Testis (tissue), 3 donors: ENCODE data around the gene PEAK3. TPM values are rescaled to one million over a fixed set of nuclear protein-coding genes. Genes with fewer than 3 reads are reported as not detected.

ENCODE experiments used
- DNase-seq: peaks from one replicate; pipeline ENCODE4 v3.0.0-alpha.2; 2019
- H3K27ac ChIP-seq, 2 donors: fragments of 200-600 bp; sonication (generic); one replicate each; pipeline ENCODE4 v1.5.1; 2019
- H3K27me3 ChIP-seq: fragments of 200-600 bp; sonication (generic); one replicate; pipeline ENCODE4 v1.5.1; 2019
- H3K36me3 ChIP-seq: fragments of 200-600 bp; sonication (generic); one replicate; pipeline ENCODE4 v1.5.1; 2017; ENCODE audit warnings: low read depth; ENCODE audit errors: missing control alignments
- H3K4me1 ChIP-seq: fragments of 200-600 bp; sonication (generic); one replicate; pipeline ENCODE4 v1.5.1; 2019
- H3K4me3 ChIP-seq, 2 donors: fragments of 200-600 bp; sonication (generic); one replicate each; pipeline ENCODE4 v1.5.1; 2017 to 2019
- H3K9me3 ChIP-seq: fragments of 200-600 bp; sonication (generic); one replicate; pipeline ENCODE4 v1.5.1; 2017
- CTCF ChIP-seq, 3 experiments: fragments of 450-650 bp in 2 of 3; fragments of 200-600 bp in 1 of 3; sonication (generic) in 1 of 3; IDR thresholded peaks; one replicate each; pipeline ENCODE4 v1.5.1; 2016 to 2019; ENCODE audit warnings: antibody characterized with exemption in 3 of 3, mild to moderate bottlenecking in 2 of 3, moderate library complexity in 1 of 3
- POLR2A ChIP-seq: fragments of 450-650 bp; IDR thresholded peaks from one replicate; pipeline ENCODE4 v1.6.1; 2017; ENCODE audit warnings: antibody characterized with exemption, mild to moderate bottlenecking, moderate library complexity
- WGBS, 2 donors: methylation state at CpG; one replicate each; pipeline ENCODE4 v1.1.5; 2018; 5-methylcytosine and 5-hydroxymethylcytosine counted together
- intact Hi-C: fragments of 100-400 bp; cut with DNase I; formaldehyde crosslinking; loops from one replicate; pipeline ENCODE4 v1.15.1; 2023; ENCODE audit warnings: low total_unique reads
- polyA plus RNA-seq: library from polyadenylated mRNA; stranded (reverse); fragments of 350-450 nt; fragmentation: Illumina TruSeq; extraction: RNeasy Lipid Tissue Mini Kit (QIAGEN cat#74804); gene quantifications from one replicate; pipeline ENCODE4 v1.2.3, GENCODE V29; 2014; ENCODE audit warnings: low read depth, low replicate concordance; ENCODE audit not compliant: insufficient read depth
- total RNA-seq, 2 donors: library from RNA; depleted of rRNA; stranded (reverse); fragments of >200 nt; gene quantifications; one replicate each; pipeline ENCODE4 v1.2.3, GENCODE V29; 2016

PEAK3 gene
- total and polyA plus RNA-seq, 3 donors from 2014 or later, result 0.16 to 0.55 (median 0.37) TPM

GRCh38 chr19:2242092-2242537 is 39.9 kb downstream of the PEAK3 start:
- no peak for TF ChIP-seq CTCF (IDR thresholded peaks at IDR 0.05)
- no peak for TF ChIP-seq POLR2A
- H3K27me3 ChIP-seq, result no peaks in the 10 kb centered on the region
- no peak overlapping the region for H3K4me3 ChIP-seq
- H3K36me3 ChIP-seq, result no peaks in the 10 kb centered on the region
- 73 to 82% methylated on average over 12 of the region's 12 CpGs for WGBS, 2 donors
- no peak for DNase-seq
- peaks cover 43% of the 10 kb centered on the region for H3K4me1 ChIP-seq
- no peaks in the 10 kb centered on the region for H3K9me3 ChIP-seq
- intact Hi-C loops, result no loop called here
- H3K27ac ChIP-seq, result peak overlapping the region in 1 of 2 donors; percentile 12

DNA sequence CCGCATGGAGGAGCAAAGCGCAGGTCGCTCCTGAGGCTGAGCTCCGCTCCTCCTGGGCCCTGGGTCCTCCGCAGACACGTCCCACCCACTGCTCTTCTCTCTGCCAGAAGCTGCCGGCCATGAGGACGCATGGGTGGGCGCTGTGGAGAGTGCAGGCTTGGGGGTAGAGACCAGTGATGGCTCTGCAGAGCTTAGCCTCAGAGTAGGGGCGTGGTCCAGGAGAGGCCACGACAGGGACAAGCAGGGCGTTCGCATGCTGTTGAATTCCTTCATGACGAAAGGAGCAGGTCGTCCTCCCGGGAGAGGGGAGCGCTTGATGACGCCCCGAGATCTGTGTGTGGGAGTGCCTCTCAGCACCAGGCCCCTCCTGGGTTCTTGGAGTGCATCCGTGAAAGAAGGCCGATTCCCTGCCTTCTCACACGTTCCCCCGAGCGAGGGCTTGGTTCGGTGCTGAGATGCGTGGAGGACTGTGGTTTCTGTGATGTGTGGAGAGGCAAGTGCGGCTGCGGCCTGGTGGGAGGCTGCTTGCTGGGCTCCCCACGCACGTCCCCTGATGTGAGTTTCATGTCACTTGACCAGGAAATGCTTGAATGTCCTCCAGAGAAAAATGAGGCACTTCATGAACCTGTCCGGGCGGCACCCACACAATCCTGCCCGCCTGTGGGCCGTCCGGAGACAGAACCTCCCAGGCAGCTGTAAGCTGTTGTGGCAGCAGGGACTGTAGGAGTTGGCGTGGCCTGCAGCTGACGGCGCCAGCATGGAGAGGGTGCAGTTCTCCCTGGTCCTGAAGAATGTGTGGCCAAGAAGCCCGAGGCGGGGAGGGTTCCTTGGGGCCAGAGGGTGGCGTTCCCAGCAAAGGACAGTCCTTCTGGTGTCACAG is 40.9 kb downstream of the PEAK3 start:
- Histone ChIP-seq H3K27ac (peak overlapping the region; percentile 12 to 35), H3K9me3 (no peaks in the 10 kb centered on the region), H3K36me3 (no peaks in the 10 kb centered on the region), H3K4me1 (peaks cover 39% of the 10 kb centered on the region), H3K27me3 (no peaks in the 10 kb centered on the region), H3K4me3 (no peak overlapping the region)
- TF ChIP-seq CTCF (IDR thresholded peaks at IDR 0.05), result no peak
- no peak for TF ChIP-seq POLR2A
- 65 to 66% methylated on average over 31 to 41 of the region's 41 CpGs for WGBS, 2 donors
- DNase-seq, result peak; percentile 71
- intact Hi-C loops, result no loop called here

- intact Hi-C loops, result no loop called here
- WGBS, 2 donors, result 26 to 52% methylated on average over 34 of the region's 34 CpGs
- no peaks in the 10 kb centered on the region for H3K9me3 ChIP-seq
- peak overlapping the region in 1 of 2 donors; percentile 5 for H3K4me3 ChIP-seq
- peak overlapping the region in 1 of 2 donors; percentile 10 for H3K27ac ChIP-seq
- H3K27me3 ChIP-seq, result no peaks in the 10 kb centered on the region
- H3K4me1 ChIP-seq, result peaks cover 43% of the 10 kb centered on the region
- DNase-seq, result peak; percentile 63
- TF ChIP-seq POLR2A (no peak), CTCF (IDR thresholded peaks at IDR 0.05) (no peak)
- H3K36me3 ChIP-seq, result no peaks in the 10 kb centered on the region
These were observed 41.9 kb downstream of the PEAK3 start for GRCh38 chr19:2239771-2240770.

DNA sequence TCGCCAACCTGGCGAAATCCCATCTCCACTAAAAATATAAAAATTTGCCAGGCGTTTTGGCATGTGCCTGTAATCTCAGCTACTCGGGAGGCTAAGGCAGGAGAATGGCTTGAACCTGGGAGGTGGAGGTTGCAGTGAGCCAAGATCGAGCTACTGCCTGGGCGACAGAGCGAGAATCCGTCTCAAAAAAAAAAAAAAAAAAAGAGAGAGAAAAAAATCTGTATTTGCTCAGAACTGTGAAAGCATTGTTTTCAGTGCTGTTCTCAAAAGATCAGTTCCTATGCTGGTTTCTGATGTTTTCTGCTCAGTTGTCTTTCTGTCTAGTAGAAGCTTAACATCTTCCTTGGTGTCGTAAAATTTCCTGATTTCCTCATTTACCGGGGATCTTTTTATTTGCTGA is 42.8 kb downstream of the PEAK3 start:
- H3K9me3 ChIP-seq, result no peaks in the 10 kb centered on the region
- 56 to 85% methylated on average over 10 of the region's 10 CpGs for WGBS, 2 donors
- intact Hi-C loops, result no loop called here
- no peaks in the 10 kb centered on the region for H3K36me3 ChIP-seq
- no peak overlapping the region for H3K4me3 ChIP-seq
- H3K27ac ChIP-seq, result no peak overlapping the region
- no peak for DNase-seq
- no peaks in the 10 kb centered on the region for H3K27me3 ChIP-seq
- H3K4me1 ChIP-seq, result peaks cover 50% of the 10 kb centered on the region
- no peak for TF ChIP-seq POLR2A
- TF ChIP-seq CTCF (IDR thresholded peaks at IDR 0.05), result no peak
